GM12872 (cell line): Measurements from ENCODE around the gene ASXL3.

Experiments
- CTCF ChIP-seq: IDR thresholded peaks from 3 replicates; pipeline ENCODE4 v1.5.1; 2011; ENCODE audit warnings: low read depth, mild to moderate bottlenecking, low read length, moderate library complexity; ENCODE audit not compliant: insufficient read depth

Gene ASXL3

DNA sequence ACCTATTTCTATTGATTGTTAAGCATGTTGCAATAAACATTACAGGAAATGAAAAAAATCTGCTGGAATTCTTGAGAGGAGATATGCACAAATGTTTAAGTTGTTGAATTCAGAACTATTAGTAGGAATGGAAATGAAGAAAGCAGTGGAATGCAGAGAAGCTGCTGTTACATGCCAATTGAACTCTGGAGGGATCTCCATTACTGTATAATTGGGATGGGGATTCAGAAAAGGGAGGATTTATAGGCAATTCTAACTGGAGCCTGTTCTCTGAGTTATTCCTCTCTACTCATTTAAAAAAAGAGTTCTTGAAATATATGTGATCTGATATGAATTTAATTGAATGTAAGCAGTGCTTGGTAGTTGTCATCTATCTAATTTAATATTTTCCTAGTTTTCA, 2.6 kb upstream of the ASXL3 start:
- no peak for TF ChIP-seq CTCF

- no peak for TF ChIP-seq CTCF
Measured at GRCh38 chr18:33576999-33577646, 896 bp upstream of the ASXL3 start.

DNA sequence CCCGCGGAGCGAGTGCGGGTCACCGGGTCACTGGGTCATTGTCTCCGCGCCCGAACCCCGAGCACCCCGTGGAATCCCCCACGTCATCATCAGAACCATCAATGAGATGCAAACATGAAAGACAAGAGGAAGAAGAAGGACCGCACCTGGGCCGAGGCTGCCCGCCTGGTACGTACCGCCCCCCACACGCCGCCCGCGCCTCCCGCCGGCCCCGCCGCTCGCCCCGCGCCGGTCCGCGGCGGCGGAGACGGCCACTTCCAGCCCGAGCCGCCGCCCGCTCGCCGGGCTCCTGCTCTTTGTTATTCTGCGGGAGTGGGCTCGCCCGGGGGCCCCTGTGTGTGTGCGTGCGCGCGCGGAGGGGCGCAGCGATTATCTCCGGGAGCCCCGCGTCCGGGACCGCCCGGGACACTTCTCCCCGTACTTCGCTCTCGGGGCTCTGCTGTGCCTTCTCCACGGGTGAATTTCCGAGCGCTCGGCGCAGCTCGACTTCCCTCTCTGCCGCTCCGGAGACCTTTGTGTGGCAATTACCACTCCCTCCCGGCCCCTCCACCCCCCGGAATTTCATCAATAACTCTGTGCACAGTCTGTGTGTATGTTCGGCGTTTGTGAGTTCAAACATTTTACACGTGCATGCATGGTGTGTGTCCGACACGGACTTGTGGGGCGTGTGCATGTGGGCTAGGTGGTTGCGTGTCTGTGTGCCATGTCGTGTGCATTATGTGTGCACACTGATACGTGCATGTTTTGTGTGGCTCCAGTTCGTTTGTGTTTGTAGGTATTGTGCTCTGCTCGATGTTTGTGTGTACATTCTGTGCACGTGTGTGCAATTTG, 714 bp downstream of the ASXL3 start:
- no peak for TF ChIP-seq CTCF

GRCh38 chr18:33579349-33580215, 1.6 kb downstream of the ASXL3 start:
- TF ChIP-seq CTCF: no peak

DNA sequence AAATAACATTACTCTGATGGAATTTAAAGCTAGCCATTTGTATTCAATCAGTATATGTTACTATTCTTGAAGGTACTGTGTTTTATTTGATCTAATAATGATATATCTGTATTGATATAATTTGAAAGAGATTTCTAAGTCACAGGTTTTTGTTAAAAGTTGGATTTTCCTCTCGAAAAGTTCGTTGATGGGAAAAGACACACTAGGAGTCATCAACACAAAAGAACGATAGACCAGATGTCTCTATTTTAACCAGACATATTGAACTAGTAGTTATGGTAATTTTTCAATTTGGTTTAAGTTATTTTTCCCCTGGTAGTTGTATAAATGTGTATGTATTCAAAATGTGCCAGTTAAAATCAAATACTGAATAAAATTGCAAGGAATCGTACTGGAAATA, 2.5 kb downstream of the ASXL3 start:
- no peak for TF ChIP-seq CTCF

- TF ChIP-seq CTCF: no peak
Measured at GRCh38 chr18:33581856-33582255, 3.8 kb downstream of the ASXL3 start.

DNA sequence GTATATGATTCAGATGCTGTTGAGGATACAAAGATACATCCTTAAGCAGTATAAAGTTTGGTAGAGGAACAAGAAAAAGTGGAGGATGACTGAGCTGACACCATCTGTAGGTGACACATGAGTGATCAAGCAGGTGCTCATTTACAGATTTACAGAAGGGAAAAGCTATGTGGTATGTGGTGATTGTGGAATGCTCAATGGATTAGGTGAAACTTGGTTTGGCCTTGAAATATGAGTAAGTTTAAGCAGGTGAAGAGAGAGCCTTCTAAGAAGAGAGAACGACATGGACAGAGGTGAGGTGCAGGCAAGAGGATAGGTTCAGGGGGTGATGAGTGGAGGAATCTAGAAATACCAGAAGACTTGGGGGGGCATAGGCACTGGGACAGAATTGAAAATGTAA, 5.9 kb downstream of the ASXL3 start:
- no peak for TF ChIP-seq CTCF
